Neural cell (in vitro differentiated cells): ENCODE data around the gene TSPAN15.

Experiments
- CTCF ChIP-seq: fragments of 450-650 bp; IDR thresholded peaks from 2 replicates; pipeline ENCODE4 v1.5.1; 2014; ENCODE audit warnings: antibody characterized with exemption, mild to moderate bottlenecking, moderate library complexity; ENCODE audit not compliant: poor library complexity, severe bottlenecking
- EZH2 ChIP-seq: fragments of 200-600, 300-800 bp; shearing (Covaris generic), sonication (generic); IDR thresholded peaks from 2 replicates; pipeline ENCODE4 v1.6.1; 2014; ENCODE audit warnings: antibody characterized with exemption, low read length, borderline replicate concordance, mild to moderate bottlenecking; ENCODE audit not compliant: insufficient read depth, poor library complexity, severe bottlenecking
- POLR2AphosphoS5 ChIP-seq: IDR thresholded peaks from 2 replicates; pipeline ENCODE4 v1.6.1; 2012
- RAD21 ChIP-seq: fragments of 450-650 bp; conservative IDR thresholded peaks from 2 replicates; pipeline ENCODE4 v1.6.1; 2014; ENCODE audit warnings: antibody characterized with exemption, mild to moderate bottlenecking, moderate library complexity
- TAF1 ChIP-seq: IDR thresholded peaks from 2 replicates; pipeline ENCODE4 v1.6.1; 2012; ENCODE audit warnings: low read depth

GRCh38 chr10:69549959-69550358 lies 98.7 kb downstream of the TSPAN15 start:
- TF ChIP-seq POLR2AphosphoS5 = no peak
- no peak for TF ChIP-seq CTCF
- TF ChIP-seq TAF1 = no peak
- no peak for TF ChIP-seq RAD21
- TF ChIP-seq EZH2 = no peak
